ENCODE data around the gene DLGAP5. TPM values are rescaled to one million over a fixed set of nuclear protein-coding genes. Genes with fewer than 3 reads are reported as not detected.

DLGAP5 gene
- total RNA-seq, 1 experiment from 2014 or later = 72.8 TPM

DNA sequence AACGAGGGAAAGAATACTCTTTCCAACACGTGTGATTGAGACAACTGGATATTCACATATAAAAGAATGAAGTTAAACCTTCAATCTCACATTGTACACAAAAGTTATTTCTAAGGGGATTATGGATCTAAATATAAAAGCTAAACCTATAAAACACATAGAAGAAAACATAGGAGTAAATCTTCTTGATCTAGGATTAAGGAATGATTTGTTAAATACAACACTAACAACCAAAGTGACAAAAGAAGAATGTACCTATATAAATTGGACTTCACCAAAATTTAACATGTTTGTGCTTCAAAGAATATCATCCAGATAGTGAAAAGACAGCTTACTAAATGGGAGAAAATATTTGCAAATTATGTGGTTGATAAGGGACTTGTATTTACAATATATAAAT lies 36.9 kb upstream of the DLGAP5 start:
- no TSS peak for BruUV-seq (replicated peaks)
- no peak overlapping the region for H3K27ac ChIP-seq (ENCODE audit: low read depth, low read length)
- intact Hi-C loops (cut with micrococcal nuclease) = no loop called here
- ChIA-PET RAD21 (ENCODE audit: low non-redundant PET in 1 of 2, low total read pairs in 2 of 2, uncharacterized antibody in 2 of 2, unreplicated experiment in 2 of 2) (no interaction called here), CTCF (no interaction called here), POLR2A (no interaction called here)
- no peak for TF ChIP-seq POLR2AphosphoS5 (IDR thresholded peaks at IDR 0.05; ENCODE audit: low read depth, low read length)
- TF ChIP-seq, protein P1, sequence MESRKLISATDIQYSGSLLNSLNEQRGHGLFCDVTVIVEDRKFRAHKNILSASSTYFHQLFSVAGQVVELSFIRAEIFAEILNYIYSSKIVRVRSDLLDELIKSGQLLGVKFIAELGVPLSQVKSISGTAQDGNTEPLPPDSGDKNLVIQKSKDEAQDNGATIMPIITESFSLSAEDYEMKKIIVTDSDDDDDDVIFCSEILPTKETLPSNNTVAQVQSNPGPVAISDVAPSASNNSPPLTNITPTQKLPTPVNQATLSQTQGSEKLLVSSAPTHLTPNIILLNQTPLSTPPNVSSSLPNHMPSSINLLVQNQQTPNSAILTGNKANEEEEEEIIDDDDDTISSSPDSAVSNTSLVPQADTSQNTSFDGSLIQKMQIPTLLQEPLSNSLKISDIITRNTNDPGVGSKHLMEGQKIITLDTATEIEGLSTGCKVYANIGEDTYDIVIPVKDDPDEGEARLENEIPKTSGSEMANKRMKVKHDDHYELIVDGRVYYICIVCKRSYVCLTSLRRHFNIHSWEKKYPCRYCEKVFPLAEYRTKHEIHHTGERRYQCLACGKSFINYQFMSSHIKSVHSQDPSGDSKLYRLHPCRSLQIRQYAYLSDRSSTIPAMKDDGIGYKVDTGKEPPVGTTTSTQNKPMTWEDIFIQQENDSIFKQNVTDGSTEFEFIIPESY (IDR thresholded peaks at IDR 0.05; ENCODE audit: extremely low read depth, insufficient replicate concordance, low read length) = no peak
- TF ChIP-seq SP1 (IDR thresholded peaks at IDR 0.05; ENCODE audit: low read depth) = no peak
- H3K36me3 ChIP-seq (ENCODE audit: control insufficient read depth in 1 of 2, insufficient read depth in 2 of 2, low read length in 2 of 2) = no peaks in the 10 kb centered on the region
- no peaks in the 10 kb centered on the region for H3K79me2 ChIP-seq (ENCODE audit: insufficient read depth, low read length)
- no peak for DNase-seq (ENCODE audit: low read depth, low spot score)
- no peak overlapping the region for H3K9ac ChIP-seq (ENCODE audit: low read length)
- H3K27me3 ChIP-seq (ENCODE audit: insufficient read depth, low read length) = no peaks in the 10 kb centered on the region
- 0 out of 4 replicates have a peak, but pooled peaks cover 4 to 6% of the 10 kb centered on the region in 2 experiments for H3K9me3 ChIP-seq (ENCODE audit: control insufficient read depth in 1 of 2, insufficient read depth in 1 of 2, low read depth in 1 of 2, low read length in 2 of 2)
- H3K9me2 ChIP-seq (ENCODE audit: insufficient read depth) = no peaks in the 10 kb centered on the region
- H2AFZ ChIP-seq (ENCODE audit: low read depth, low read length, poor library complexity, severe bottlenecking) = no peak overlapping the region
- no peaks in the 10 kb centered on the region for H4K20me1 ChIP-seq (ENCODE audit: insufficient read depth)
- no peaks in the 10 kb centered on the region for H3K4me1 ChIP-seq (ENCODE audit: control insufficient read depth in 1 of 2, insufficient read depth in 2 of 2, low read length in 2 of 2)
- H3K4me2 ChIP-seq (ENCODE audit: low read length) = no peak overlapping the region
- no peak overlapping the region for H3K4me3 ChIP-seq (replicated peaks in 1 of 2; ENCODE audit: low read depth in 1 of 2, low read length in 2 of 2)
- ATAC-seq = no peak

DNA sequence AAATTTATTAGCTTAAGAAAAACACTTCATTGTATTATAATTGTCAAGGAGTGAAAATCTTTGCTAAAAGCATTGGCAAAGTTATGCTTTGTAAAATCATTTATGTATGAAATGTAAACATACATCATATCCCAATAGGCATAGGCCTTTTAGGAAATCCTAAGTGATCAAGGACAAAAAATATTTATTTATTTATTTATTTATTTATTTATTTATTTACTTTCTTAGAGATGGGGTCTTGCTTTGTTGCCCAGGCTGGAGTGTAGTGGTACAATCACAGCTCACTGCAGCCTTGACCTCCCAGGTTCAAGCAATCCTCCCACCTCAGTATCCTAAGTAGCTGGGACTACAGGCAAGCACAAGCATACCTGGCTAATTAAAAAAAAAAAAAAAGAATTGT lies 32.0 kb upstream of the DLGAP5 start:
- no peaks in the 10 kb centered on the region; a peak in 1 of 4 replicates for H3K4me1 ChIP-seq (ENCODE audit: control insufficient read depth in 1 of 2, insufficient read depth in 2 of 2, low read length in 2 of 2)
- no peak overlapping the region for H3K4me2 ChIP-seq (ENCODE audit: low read length)
- no peak overlapping the region for H3K27ac ChIP-seq (ENCODE audit: low read depth, low read length)
- BruUV-seq (replicated peaks) = no TSS peak
- ATAC-seq = no peak
- no peak overlapping the region for H3K4me3 ChIP-seq (replicated peaks in 1 of 2; ENCODE audit: low read depth in 1 of 2, low read length in 2 of 2)
- no peaks in the 10 kb centered on the region for H4K20me1 ChIP-seq (ENCODE audit: insufficient read depth)
- no peak for DNase-seq (ENCODE audit: low read depth, low spot score)
- no peaks in the 10 kb centered on the region for H3K79me2 ChIP-seq (ENCODE audit: insufficient read depth, low read length)
- no peak for TF ChIP-seq POLR2AphosphoS5 (IDR thresholded peaks at IDR 0.05; ENCODE audit: low read depth, low read length)
- TF ChIP-seq, protein P1 (IDR thresholded peaks at IDR 0.05; ENCODE audit: extremely low read depth, insufficient replicate concordance, low read length) = no peak
- TF ChIP-seq, protein P2, sequence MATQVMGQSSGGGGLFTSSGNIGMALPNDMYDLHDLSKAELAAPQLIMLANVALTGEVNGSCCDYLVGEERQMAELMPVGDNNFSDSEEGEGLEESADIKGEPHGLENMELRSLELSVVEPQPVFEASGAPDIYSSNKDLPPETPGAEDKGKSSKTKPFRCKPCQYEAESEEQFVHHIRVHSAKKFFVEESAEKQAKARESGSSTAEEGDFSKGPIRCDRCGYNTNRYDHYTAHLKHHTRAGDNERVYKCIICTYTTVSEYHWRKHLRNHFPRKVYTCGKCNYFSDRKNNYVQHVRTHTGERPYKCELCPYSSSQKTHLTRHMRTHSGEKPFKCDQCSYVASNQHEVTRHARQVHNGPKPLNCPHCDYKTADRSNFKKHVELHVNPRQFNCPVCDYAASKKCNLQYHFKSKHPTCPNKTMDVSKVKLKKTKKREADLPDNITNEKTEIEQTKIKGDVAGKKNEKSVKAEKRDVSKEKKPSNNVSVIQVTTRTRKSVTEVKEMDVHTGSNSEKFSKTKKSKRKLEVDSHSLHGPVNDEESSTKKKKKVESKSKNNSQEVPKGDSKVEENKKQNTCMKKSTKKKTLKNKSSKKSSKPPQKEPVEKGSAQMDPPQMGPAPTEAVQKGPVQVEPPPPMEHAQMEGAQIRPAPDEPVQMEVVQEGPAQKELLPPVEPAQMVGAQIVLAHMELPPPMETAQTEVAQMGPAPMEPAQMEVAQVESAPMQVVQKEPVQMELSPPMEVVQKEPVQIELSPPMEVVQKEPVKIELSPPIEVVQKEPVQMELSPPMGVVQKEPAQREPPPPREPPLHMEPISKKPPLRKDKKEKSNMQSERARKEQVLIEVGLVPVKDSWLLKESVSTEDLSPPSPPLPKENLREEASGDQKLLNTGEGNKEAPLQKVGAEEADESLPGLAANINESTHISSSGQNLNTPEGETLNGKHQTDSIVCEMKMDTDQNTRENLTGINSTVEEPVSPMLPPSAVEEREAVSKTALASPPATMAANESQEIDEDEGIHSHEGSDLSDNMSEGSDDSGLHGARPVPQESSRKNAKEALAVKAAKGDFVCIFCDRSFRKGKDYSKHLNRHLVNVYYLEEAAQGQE (IDR thresholded peaks at IDR 0.05; ENCODE audit: low read depth) = no peak
- TF ChIP-seq CBX3 (IDR thresholded peaks at IDR 0.05; ENCODE audit: low read depth) = no peak
- TF ChIP-seq, protein P3, sequence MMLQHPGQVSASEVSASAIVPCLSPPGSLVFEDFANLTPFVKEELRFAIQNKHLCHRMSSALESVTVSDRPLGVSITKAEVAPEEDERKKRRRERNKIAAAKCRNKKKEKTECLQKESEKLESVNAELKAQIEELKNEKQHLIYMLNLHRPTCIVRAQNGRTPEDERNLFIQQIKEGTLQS (IDR thresholded peaks at IDR 0.05) = no peak
- no peak for TF ChIP-seq TCF7L2 (IDR thresholded peaks at IDR 0.05; ENCODE audit: borderline replicate concordance, extremely low read depth, insufficient read depth, insufficient read length)
- POLR2A ChIA-PET = no interaction called here
- no peak overlapping the region for H3K9ac ChIP-seq (ENCODE audit: low read length)
- CTCF ChIA-PET = no interaction called here
- intact Hi-C loops (cut with micrococcal nuclease) = no loop called here
- no peaks in the 10 kb centered on the region for H3K36me3 ChIP-seq (ENCODE audit: control insufficient read depth in 1 of 2, insufficient read depth in 2 of 2, low read length in 2 of 2)
- H2AFZ ChIP-seq (ENCODE audit: low read depth, low read length, poor library complexity, severe bottlenecking) = no peak overlapping the region
- H3K9me2 ChIP-seq (ENCODE audit: insufficient read depth) = no peaks in the 10 kb centered on the region
- 0 out of 4 replicates have a peak, but pooled peaks cover 4 to 6% of the 10 kb centered on the region in 2 experiments for H3K9me3 ChIP-seq (ENCODE audit: control insufficient read depth in 1 of 2, insufficient read depth in 1 of 2, low read depth in 1 of 2, low read length in 2 of 2)
- no peaks in the 10 kb centered on the region for H3K27me3 ChIP-seq (ENCODE audit: insufficient read depth, low read length)
- RAD21 ChIA-PET (ENCODE audit: low non-redundant PET in 1 of 2, low total read pairs in 2 of 2, uncharacterized antibody in 2 of 2, unreplicated experiment in 2 of 2) = interaction anchor here in 1 of 2 experiments (0.7 kb wide), 1 partner anchor 41 kb away, joined by 3 read pairs; no protein-coding TSS in a partner anchor
